ENCODE measurements around the gene SHC2. TPM values are rescaled to one million over a fixed set of nuclear protein-coding genes. Genes with fewer than 3 reads are reported as not detected.

Gene SHC2
- under 1 TPM; 0.16 to 0.33 (median 0.26) TPM for total RNA-seq

- peaks cover 8% of the 10 kb centered on the region for H3K4me1 Mint-ChIP-seq (ENCODE audit: low read depth)
- DNase-seq (no peak), ATAC-seq (peak in 1 of 2 donors; percentile 29)
- peak within 1 kb of the TSS; percentile 59 for H3K4me3 Mint-ChIP-seq
- H3K9me3 Mint-ChIP-seq: no peaks in the 10 kb centered on the region
- peaks cover 25% of the 10 kb centered on the region for H3K27me3 Mint-ChIP-seq (ENCODE audit: low read depth)
- no peaks in the 10 kb centered on the region for H3K36me3 Mint-ChIP-seq (ENCODE audit: insufficient read depth)
These were observed at the start of gene SHC2 for GRCh38 chr19:460877-461720. Gene SHC2, minus strand, starts transcription at chr19:461033. Its CDS starts 37 bp downstream, at chr19:460996.

GRCh38 chr19:508204-509150 is 47.6 kb upstream of the SHC2 start:
- Mint-ChIP-seq H3K4me1 (ENCODE audit: low read depth) (peaks cover 43% of the 10 kb centered on the region), H3K4me3 (peak overlapping the region; percentile 86), H3K36me3 (ENCODE audit: insufficient read depth) (no peaks in the 10 kb centered on the region), H3K9me3 (no peaks in the 10 kb centered on the region), H3K27me3 (ENCODE audit: low read depth) (no peaks in the 10 kb centered on the region)
- DNase-seq (no peak), ATAC-seq (no peak)

- H3K4me1 Mint-ChIP-seq (ENCODE audit: low read depth): peaks cover 43% of the 10 kb centered on the region
These were observed 46.7 kb upstream of the SHC2 start, which contains the start of gene TPGS1 for GRCh38 chr19:507286-508203. Gene TPGS1, plus strand, starts transcription at chr19:507497. Its CDS starts 10 bp downstream, at chr19:507507.

GRCh38 chr19:506404-507285 is 45.8 kb upstream of the SHC2 start:
- Mint-ChIP-seq H3K4me3 (peak overlapping the region; percentile 86), H3K4me1 (ENCODE audit: low read depth) (peaks cover 37% of the 10 kb centered on the region), H3K36me3 (ENCODE audit: insufficient read depth) (no peaks in the 10 kb centered on the region), H3K9me3 (no peaks in the 10 kb centered on the region), H3K27me3 (ENCODE audit: low read depth) (no peaks in the 10 kb centered on the region)
- ATAC-seq: peak; percentile 69 to 71
- DNase-seq: peak; percentile 86

More at GRCh38 chr19:507286-508203, 46.7 kb upstream of the SHC2 start, which contains the start of gene TPGS1:
- H3K27me3 Mint-ChIP-seq (ENCODE audit: low read depth): no peaks in the 10 kb centered on the region
- H3K9me3 Mint-ChIP-seq: no peaks in the 10 kb centered on the region
- peak; percentile 80 for DNase-seq
- H3K4me3 Mint-ChIP-seq: peak within 1 kb of the TSS; percentile 86
- ATAC-seq: peak; percentile 71 to 74
- no peaks in the 10 kb centered on the region for H3K36me3 Mint-ChIP-seq (ENCODE audit: insufficient read depth)

GRCh38 chr19:504616-505015 is 43.8 kb upstream of the SHC2 start:
- H3K9me3 Mint-ChIP-seq: no peaks in the 10 kb centered on the region
- H3K4me3 Mint-ChIP-seq: no peak overlapping the region
- ATAC-seq (no peak), DNase-seq (no peak)
- H3K4me1 Mint-ChIP-seq (ENCODE audit: low read depth): peaks cover 22% of the 10 kb centered on the region
- peaks cover 1% of the 10 kb centered on the region for H3K27me3 Mint-ChIP-seq (ENCODE audit: low read depth)
- H3K36me3 Mint-ChIP-seq (ENCODE audit: insufficient read depth): no peaks in the 10 kb centered on the region

GRCh38 chr19:501646-502045 is 40.8 kb upstream of the SHC2 start:
- no peak for ATAC-seq
- peaks cover 14% of the 10 kb centered on the region for H3K27me3 Mint-ChIP-seq (ENCODE audit: low read depth)
- H3K4me1 Mint-ChIP-seq (ENCODE audit: low read depth): peaks cover 10% of the 10 kb centered on the region

GRCh38 chr19:498977-499623 is 38.3 kb upstream of the SHC2 start:
- H3K4me3 Mint-ChIP-seq: no peak overlapping the region
- no peak for ATAC-seq

More at GRCh38 chr19:501646-502045, 40.8 kb upstream of the SHC2 start:
- DNase-seq: no peak
- Mint-ChIP-seq H3K4me3 (no peak overlapping the region), H3K9me3 (no peaks in the 10 kb centered on the region), H3K36me3 (ENCODE audit: insufficient read depth) (no peaks in the 10 kb centered on the region)

GRCh38 chr19:498511-498891 is 37.7 kb upstream of the SHC2 start:
- H3K4me3 Mint-ChIP-seq: no peak overlapping the region
- peaks cover 2% of the 10 kb centered on the region for H3K4me1 Mint-ChIP-seq (ENCODE audit: low read depth)
- no peaks in the 10 kb centered on the region for H3K9me3 Mint-ChIP-seq
- no peaks in the 10 kb centered on the region for H3K36me3 Mint-ChIP-seq (ENCODE audit: insufficient read depth)
- ATAC-seq (no peak), DNase-seq (no peak)
- H3K27me3 Mint-ChIP-seq (ENCODE audit: low read depth): peaks cover 21% of the 10 kb centered on the region

More at GRCh38 chr19:498977-499623, 38.3 kb upstream of the SHC2 start:
- Mint-ChIP-seq H3K4me1 (ENCODE audit: low read depth) (peaks cover 2% of the 10 kb centered on the region), H3K9me3 (no peaks in the 10 kb centered on the region), H3K27me3 (ENCODE audit: low read depth) (peaks cover 18% of the 10 kb centered on the region), H3K36me3 (ENCODE audit: insufficient read depth) (no peaks in the 10 kb centered on the region)
- no peak for DNase-seq

GRCh38 chr19:497869-498510 is 37.2 kb upstream of the SHC2 start:
- Mint-ChIP-seq H3K4me3 (no peak overlapping the region), H3K4me1 (ENCODE audit: low read depth) (peaks cover 2% of the 10 kb centered on the region), H3K27me3 (ENCODE audit: low read depth) (peaks cover 21% of the 10 kb centered on the region), H3K36me3 (ENCODE audit: insufficient read depth) (no peaks in the 10 kb centered on the region), H3K9me3 (no peaks in the 10 kb centered on the region)
- no peak for DNase-seq
- peak; percentile 24 to 32 for ATAC-seq

- Mint-ChIP-seq H3K4me3 (no peak overlapping the region), H3K27me3 (ENCODE audit: low read depth) (peaks cover 21% of the 10 kb centered on the region), H3K4me1 (ENCODE audit: low read depth) (peaks cover 2% of the 10 kb centered on the region), H3K9me3 (no peaks in the 10 kb centered on the region), H3K36me3 (ENCODE audit: insufficient read depth) (no peaks in the 10 kb centered on the region)
- DNase-seq: no peak
- ATAC-seq: peak; percentile 28 to 31
These were observed 36.6 kb upstream of the SHC2 start for GRCh38 chr19:497491-497868.

- no peak for DNase-seq
- no peak for ATAC-seq
- peaks cover 21% of the 10 kb centered on the region for H3K27me3 Mint-ChIP-seq (ENCODE audit: low read depth)
- no peak overlapping the region for H3K4me3 Mint-ChIP-seq
- H3K9me3 Mint-ChIP-seq: no peaks in the 10 kb centered on the region
- no peaks in the 10 kb centered on the region for H3K36me3 Mint-ChIP-seq (ENCODE audit: insufficient read depth)
- H3K4me1 Mint-ChIP-seq (ENCODE audit: low read depth): peaks cover 2% of the 10 kb centered on the region
These were observed 36.2 kb upstream of the SHC2 start for GRCh38 chr19:496986-497385.

- H3K9me3 Mint-ChIP-seq: no peaks in the 10 kb centered on the region
These were observed 35.4 kb upstream of the SHC2 start, which contains the start of gene MADCAM1 for GRCh38 chr19:496112-496665. Gene MADCAM1, plus strand, starts transcription at chr19:496486. Its CDS starts 14 bp downstream, at chr19:496500.

More at GRCh38 chr19:496112-496665, 35.4 kb upstream of the SHC2 start, which contains the start of gene MADCAM1:
- Mint-ChIP-seq H3K36me3 (ENCODE audit: insufficient read depth) (no peaks in the 10 kb centered on the region), H3K4me3 (no peak within 1 kb of the TSS), H3K4me1 (ENCODE audit: low read depth) (peaks cover 2% of the 10 kb centered on the region), H3K27me3 (ENCODE audit: low read depth) (peaks cover 21% of the 10 kb centered on the region)
- no peak for ATAC-seq
- DNase-seq: no peak
